NCI-H146 treated with DMSO at 0.1 percent for 48 hours (cell line): ENCODE data around the gene LASP1.
"Not testable (repeated sequence)": the region's sequence is repeated elsewhere in the genome, so short reads cannot be mapped to it uniquely, and the experiment has no call there.

Source experiments
- DNase-seq: peaks from one replicate; lab custom pipeline; 2025; ENCODE audit not compliant: unreplicated experiment; lab: John Stamatoyannopoulos, UW

The LASP1 gene

GRCh38 chr17:38925263-38925995 is 55.6 kb downstream of the LASP1 start, which contains the start of gene LASP1NB:
TSS of gene LASP1NB (plus strand) at chr17:38925614.
- DNase-seq = no peak

GRCh38 chr17:38926293-38927070 is 56.6 kb downstream of the LASP1 start:
- no peak for DNase-seq

- not testable (repeated sequence) for DNase-seq
Observed at GRCh38 chr17:38930782-38931181, 60.9 kb downstream of the LASP1 start.

GRCh38 chr17:38933962-38934361 is 64.1 kb downstream of the LASP1 start:
- DNase-seq = not testable (repeated sequence)

- DNase-seq = no peak
Observed at GRCh38 chr17:38939987-38940386, 70.1 kb downstream of the LASP1 start.

GRCh38 chr17:38940404-38940803 is 70.5 kb downstream of the LASP1 start:
- DNase-seq = no peak

- no peak for DNase-seq
Observed at GRCh38 chr17:38942696-38943334, 73.0 kb downstream of the LASP1 start.

- no peak for DNase-seq
Observed at GRCh38 chr17:38943607-38944006, 73.7 kb downstream of the LASP1 start.

GRCh38 chr17:38947189-38947588 is 77.3 kb downstream of the LASP1 start:
- DNase-seq = no peak

GRCh38 chr17:38953800-38954199 is 83.9 kb downstream of the LASP1 start:
- not testable (repeated sequence) for DNase-seq

GRCh38 chr17:38958326-38958725 is 88.5 kb downstream of the LASP1 start:
- no peak for DNase-seq

GRCh38 chr17:38958756-38959155 is 88.9 kb downstream of the LASP1 start:
- no peak for DNase-seq

- no peak for DNase-seq
Observed at GRCh38 chr17:38959508-38959907, 89.7 kb downstream of the LASP1 start.

- DNase-seq = no peak
Observed at GRCh38 chr17:38960402-38960801, 90.5 kb downstream of the LASP1 start.

- peak; percentile 5 for DNase-seq
Observed at GRCh38 chr17:38961413-38961812, 91.6 kb downstream of the LASP1 start.

GRCh38 chr17:38967290-38967738 is 97.5 kb downstream of the LASP1 start, which contains the start of gene FBXO47:
TSS of gene FBXO47 (minus strand) at chr17:38967403. CDS start at chr17:38963025, 4,378 bp downstream.
- DNase-seq = peak; percentile 8

- DNase-seq = no peak
Observed at GRCh38 chr17:38969281-38969680, 99.4 kb downstream of the LASP1 start.

GRCh38 chr17:38970128-38970527 is 100.3 kb downstream of the LASP1 start:
- DNase-seq = no peak

- no peak for DNase-seq
Observed at GRCh38 chr17:38970804-38971203, 100.9 kb downstream of the LASP1 start.
